Activated CD8-positive, alpha-beta memory T cell treated with anti-CD3 and anti-CD28 coated beads, Interleukin-2, amount 50 U/mL, for 24 hours (primary cell): ENCODE results near the gene CIT.
"Not testable (repeated sequence)": the region's sequence is repeated elsewhere in the genome, so short reads cannot be mapped to it uniquely, and the experiment has no call there.

Experiments
- DNase-seq: peaks from one replicate; pipeline ENCODE4 v3.0.0-alpha.2; 2020; ENCODE audit errors: extremely low read depth

CIT gene, protein sequence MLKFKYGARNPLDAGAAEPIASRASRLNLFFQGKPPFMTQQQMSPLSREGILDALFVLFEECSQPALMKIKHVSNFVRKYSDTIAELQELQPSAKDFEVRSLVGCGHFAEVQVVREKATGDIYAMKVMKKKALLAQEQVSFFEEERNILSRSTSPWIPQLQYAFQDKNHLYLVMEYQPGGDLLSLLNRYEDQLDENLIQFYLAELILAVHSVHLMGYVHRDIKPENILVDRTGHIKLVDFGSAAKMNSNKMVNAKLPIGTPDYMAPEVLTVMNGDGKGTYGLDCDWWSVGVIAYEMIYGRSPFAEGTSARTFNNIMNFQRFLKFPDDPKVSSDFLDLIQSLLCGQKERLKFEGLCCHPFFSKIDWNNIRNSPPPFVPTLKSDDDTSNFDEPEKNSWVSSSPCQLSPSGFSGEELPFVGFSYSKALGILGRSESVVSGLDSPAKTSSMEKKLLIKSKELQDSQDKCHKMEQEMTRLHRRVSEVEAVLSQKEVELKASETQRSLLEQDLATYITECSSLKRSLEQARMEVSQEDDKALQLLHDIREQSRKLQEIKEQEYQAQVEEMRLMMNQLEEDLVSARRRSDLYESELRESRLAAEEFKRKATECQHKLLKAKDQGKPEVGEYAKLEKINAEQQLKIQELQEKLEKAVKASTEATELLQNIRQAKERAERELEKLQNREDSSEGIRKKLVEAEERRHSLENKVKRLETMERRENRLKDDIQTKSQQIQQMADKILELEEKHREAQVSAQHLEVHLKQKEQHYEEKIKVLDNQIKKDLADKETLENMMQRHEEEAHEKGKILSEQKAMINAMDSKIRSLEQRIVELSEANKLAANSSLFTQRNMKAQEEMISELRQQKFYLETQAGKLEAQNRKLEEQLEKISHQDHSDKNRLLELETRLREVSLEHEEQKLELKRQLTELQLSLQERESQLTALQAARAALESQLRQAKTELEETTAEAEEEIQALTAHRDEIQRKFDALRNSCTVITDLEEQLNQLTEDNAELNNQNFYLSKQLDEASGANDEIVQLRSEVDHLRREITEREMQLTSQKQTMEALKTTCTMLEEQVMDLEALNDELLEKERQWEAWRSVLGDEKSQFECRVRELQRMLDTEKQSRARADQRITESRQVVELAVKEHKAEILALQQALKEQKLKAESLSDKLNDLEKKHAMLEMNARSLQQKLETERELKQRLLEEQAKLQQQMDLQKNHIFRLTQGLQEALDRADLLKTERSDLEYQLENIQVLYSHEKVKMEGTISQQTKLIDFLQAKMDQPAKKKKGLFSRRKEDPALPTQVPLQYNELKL (N-terminal part only)

DNA sequence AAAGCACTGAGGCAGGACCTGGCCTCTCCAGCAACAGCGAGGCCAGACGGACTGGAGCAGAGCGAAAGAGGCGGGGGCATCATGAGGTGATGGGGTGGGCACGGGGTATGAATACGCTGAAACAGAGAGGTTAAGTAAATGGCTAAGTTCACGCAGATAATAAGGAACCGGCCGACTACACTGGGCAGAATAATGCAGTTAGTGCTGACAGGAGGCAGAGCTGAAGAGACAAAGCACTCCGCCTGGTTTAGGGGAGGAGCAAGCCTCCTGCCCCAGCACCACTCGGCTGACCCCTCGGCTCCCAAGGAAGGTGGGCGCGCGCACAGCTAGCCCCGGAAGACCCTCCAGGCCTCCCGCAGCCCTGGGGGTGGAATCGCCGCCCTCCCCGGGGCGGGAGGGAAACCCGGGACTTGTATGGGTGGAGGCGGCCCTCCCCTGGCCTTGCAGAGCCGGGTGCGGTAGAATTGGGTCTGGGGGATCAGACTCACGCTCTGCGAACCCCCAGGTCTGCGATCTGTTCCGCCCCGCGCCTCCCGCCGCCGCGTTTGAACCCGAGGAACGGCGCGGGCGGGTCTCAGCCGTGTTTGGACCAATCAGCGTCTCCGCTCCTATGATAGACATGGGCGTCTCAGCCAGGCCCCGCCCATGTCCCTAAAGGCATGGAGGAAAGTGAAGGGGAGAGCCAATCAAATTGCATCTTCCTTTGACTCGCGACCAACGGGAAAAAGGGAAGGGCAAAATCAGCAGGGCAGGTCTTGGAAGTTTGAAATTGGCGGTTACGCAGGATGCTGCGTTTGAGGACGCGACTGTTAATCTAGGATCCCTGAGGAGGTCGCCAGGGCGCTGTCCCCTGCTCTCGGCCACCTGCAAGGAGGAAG is at the start of gene CIT:
CIT (minus strand) TSS at position 560 of the 878 bp plus-strand sequence. CDS start 1,152 bp downstream, outside the sequence.
- DNase-seq = peak; percentile 67

- no peak for DNase-seq
These were observed 48.1 kb upstream of the CIT start for GRCh38 chr12:119925269-119925668.

- no peak for DNase-seq
These were observed 42.9 kb upstream of the CIT start for GRCh38 chr12:119920064-119920463.

DNA sequence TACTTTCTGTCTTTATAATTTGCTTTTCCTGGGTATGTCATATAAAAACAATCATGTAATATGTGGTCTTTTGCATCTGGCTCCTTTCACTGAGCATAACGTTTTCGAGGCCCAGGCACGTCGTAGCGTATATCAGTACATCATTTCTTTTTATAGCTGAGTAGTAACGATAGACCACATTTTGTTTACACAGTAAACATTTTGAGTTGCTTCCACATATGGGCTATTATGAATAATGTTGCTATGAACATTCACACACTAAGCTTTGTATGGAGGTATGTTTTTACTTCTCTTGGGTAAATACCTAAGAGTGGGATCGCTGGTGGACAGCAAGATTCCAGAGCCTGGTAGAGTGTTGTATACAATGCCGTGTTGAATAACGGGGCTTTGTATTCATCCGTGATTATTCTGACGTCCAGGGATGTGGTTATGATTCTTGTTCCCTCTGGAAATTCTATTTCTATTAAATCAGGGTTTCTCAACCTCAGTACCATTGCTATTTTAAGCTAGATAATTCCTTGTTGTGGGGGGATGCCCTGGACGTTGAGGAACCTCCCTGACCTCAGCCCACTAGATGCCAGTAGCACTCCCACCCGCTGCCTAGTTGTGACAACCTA is 38.9 kb upstream of the CIT start:
- no peak for DNase-seq

DNA sequence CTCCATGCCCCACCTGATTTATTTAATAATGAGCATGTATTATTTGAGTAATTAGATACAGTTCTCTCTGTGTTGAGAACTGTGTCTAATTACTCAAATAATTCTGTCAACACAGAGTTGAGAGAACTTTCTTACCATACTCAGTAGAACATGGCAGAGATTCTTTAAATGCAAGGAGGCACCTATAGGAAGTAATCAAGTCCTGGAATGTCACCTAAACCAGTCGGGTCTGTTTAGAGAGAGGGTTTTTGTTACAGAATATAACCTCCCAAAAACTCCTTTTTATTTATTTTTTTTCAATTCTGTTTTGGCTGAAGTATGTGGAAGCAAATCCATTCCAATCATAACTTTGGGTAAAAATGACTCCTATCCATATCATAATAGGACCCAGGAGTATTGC is 37.5 kb upstream of the CIT start:
- DNase-seq = no peak

GRCh38 chr12:119913536-119914330 is 36.6 kb upstream of the CIT start:
- no peak for DNase-seq

DNA sequence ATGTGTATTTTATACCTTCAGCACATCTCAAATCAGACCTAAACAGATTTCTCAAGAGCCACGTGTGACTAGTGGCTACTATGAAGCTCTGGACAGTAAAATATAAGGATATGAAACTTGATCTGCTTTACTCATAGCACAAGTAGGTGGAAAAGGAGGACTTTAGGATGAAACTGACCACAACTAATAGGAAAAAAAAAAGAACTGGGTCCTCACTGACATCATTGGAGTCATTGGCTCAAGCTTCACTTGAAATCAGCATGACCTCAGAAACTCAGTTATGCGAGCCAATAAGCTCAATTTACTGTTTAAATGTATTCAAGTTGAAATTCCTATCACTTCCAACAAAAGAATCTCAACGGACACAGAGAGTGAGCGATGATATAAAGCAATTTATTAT is 34.1 kb upstream of the CIT start:
- DNase-seq = no peak

GRCh38 chr12:119910586-119910985 is 33.5 kb upstream of the CIT start:
- no peak for DNase-seq

- peak; percentile 41 for DNase-seq
These were observed 25.0 kb upstream of the CIT start for GRCh38 chr12:119902084-119902509.

DNA sequence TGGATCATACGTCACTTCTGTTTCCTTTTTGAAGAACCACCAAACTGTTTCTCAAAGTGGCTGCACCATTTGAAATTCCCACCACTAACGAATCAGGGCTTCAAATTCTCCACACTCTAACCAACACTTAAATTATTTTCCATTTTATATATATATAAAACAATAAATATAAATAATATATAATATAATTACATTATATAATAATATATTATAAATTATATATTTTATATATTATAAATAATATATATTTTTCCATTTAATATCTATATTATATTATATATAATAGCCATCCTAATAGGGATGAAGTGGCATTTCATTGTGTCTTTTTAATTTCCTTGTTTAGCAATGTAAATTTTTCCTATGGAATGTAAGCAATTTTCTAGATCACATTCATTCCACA is 24.6 kb upstream of the CIT start:
- DNase-seq = no peak

DNA sequence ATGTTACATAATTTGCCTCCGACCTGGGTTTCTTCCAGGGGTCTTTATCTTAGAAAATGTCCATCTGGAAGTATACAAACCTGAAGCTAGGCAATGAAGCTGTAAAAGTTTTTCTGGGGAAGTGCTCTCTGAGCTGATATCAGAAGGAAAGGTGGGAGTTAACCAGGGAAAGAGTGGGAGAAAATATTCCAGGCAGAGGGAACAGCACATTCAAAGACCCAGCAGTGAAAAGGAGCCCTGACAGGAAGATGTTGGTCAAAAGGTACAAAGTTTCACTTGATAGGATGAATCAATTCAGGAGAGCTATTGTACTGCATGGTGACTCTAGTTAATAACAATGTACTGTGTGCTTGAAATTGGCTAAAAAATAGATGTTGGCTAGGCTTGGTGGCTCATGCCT is 17.8 kb upstream of the CIT start:
- no peak for DNase-seq

DNA sequence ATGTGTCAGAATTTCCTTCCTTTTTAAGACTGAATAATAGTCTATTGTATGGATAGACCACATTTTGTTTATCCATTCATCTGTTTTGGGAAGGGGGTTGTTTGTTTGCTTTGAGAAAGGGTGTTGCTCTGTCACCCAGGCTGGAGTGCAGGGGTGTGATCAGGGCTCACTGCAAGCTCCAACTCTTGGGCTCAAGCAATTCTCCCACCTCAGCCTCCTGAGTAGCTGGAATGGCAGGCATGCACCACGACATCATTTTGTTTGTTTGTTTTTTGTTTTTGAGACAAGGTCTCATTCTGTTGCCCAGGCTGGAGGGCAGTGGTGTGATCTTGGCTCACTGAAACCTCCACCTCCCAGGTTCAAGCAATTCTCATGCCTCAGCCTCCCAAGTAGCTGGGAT is 15.5 kb upstream of the CIT start:
- not testable (repeated sequence) for DNase-seq

GRCh38 chr12:119885549-119885948 is 8.4 kb upstream of the CIT start:
- no peak for DNase-seq

- DNase-seq = not testable (repeated sequence)
These were observed 6.7 kb upstream of the CIT start for GRCh38 chr12:119883791-119884190.

DNA sequence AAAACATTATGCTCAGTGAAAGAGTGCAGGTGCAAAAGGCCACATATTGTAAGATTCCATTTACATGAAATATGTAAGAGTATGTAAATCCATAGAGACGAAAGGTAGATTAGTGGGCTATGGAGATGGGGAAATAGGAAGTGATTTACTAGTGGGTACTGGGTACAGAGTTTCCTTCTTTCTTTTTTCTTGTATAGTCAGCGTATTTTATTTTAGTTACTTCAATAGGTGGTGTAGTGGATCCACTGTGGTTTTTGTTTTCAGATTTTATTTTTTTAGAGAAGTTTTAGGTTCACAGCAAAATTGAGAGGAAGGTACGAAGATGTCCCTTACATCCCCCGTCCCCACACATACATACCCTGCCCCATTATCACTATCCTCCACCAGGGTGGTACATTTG is 6.1 kb upstream of the CIT start:
- no peak for DNase-seq

- DNase-seq = no peak
These were observed 474 bp upstream of the CIT start for GRCh38 chr12:119877639-119877948.

DNA sequence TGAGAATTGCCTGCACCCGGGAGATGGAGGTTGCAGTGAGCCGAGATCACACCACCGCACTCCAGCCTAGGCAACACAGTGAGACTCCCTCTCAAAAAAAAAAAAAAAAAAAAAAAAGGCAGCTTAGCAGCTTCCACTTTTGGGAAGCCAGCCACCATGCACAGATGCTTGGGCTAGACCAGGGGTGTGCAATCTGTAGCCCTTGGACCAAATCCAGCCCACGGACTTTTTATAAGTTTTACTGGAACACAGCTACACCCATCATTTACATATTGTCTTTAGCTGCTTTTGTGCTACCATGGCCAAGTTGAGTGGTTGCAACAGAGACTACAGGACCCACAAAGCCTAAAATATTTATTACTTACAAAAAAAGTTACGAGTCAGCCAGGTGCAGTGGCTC is 6.7 kb downstream of the CIT start:
- no peak for DNase-seq

DNA sequence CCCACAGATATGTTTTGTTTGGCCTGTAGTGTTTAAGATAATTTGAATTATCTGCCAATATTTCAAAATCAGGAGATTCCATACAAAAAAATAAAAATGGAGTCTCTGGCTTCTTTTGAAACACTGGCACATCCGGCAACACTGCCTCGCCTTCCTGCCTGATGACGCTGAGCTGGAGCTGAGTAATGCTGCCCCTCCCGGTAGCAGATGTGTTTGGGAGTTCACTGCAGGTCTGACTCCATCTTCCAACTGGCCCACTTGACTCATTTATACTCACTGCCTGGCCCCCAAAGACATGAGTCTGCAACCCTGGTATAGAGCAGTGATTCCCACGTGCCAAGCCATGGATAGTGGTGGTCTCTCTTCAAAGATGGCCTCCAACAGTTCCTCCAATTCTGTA is 7.4 kb downstream of the CIT start:
- DNase-seq = no peak

GRCh38 chr12:119868992-119869391 is 8.1 kb downstream of the CIT start:
- DNase-seq = no peak

DNA sequence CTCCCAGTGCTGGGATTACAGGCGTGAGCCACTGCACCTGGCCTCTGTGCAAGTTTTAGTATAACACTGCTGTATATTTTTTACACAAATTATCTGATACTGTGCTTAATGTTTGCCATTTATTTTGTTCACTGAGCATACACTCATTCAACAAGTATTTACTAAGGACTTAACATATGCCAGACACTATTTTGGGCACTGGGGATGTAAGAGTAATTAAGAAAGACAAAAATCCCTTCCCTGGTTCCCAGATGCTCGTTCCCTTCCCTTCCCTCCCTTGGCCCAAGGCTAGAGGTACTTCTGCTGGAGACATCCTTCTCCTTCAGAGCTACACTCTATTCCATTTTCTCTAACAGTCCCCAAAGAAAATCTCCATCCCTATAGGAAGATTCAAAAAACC is 12.5 kb downstream of the CIT start:
- DNase-seq = no peak
